Body of pancreas (tissue), 4 donors: Measurements from ENCODE around the gene MAD1L1. TPM values are rescaled to one million over a fixed set of nuclear protein-coding genes. Genes with fewer than 3 reads are reported as not detected.
A peak's percentile ranks its signal among the peaks of the same experiment; 100 is the strongest.

ENCODE experiments used
- ATAC-seq: fragments of 150-250 bp; one replicate; pipeline ENCODE4 v1.9.1; 2016
- DNase-seq, 4 donors: peaks; one replicate each; pipeline ENCODE4 v3.0.0-alpha.2; 2019
- H3K27ac ChIP-seq, 4 donors: fragments of 200-600 bp; sonication (generic); 1 replicate in 3 of 4; 2 replicates in 1 of 4; pipeline versions ENCODE4 v1.5.1 to v1.6.1; 2016 to 2019; ENCODE audit warnings: mild to moderate bottlenecking in 1 of 4, mixed read lengths in 1 of 4, moderate library complexity in 1 of 4
- H3K27me3 ChIP-seq, 2 donors: fragments of 200-600 bp; sonication (generic); one replicate each; pipeline ENCODE4 v1.6.0; 2016; ENCODE audit warnings: mild to moderate bottlenecking in 1 of 2
- H3K36me3 ChIP-seq, 2 donors: fragments of 200-600 bp; sonication (generic); replicated peaks in 1 of 2; 2 replicates each; pipeline ENCODE4 v1.5.1; 2016; ENCODE audit warnings: low read depth in 2 of 2; ENCODE audit not compliant: insufficient read depth in 1 of 2
- H3K4me1 ChIP-seq: fragments of 200-600 bp; sonication (generic); one replicate; pipeline ENCODE4 v1.6.0; 2016
- H3K4me3 ChIP-seq, 2 donors: fragments of 200-600 bp; sonication (generic); 1 replicate in 1 of 2; 2 replicates in 1 of 2; pipeline ENCODE4 v1.5.1; 2016 to 2019
- H3K9me3 ChIP-seq, 3 donors: fragments of 200-600 bp; sonication (generic); 1 replicate in 2 of 3; 2 replicates in 1 of 3; pipeline ENCODE4 v1.5.1; 2016
- POLR2A ChIP-seq, 3 donors: fragments of 450-650 bp; IDR thresholded peaks; one replicate each; pipeline ENCODE4 v1.6.1; 2016; ENCODE audit warnings: antibody characterized with exemption in 3 of 3, mild to moderate bottlenecking in 2 of 3
- WGBS, 2 donors: methylation state at CpG; one replicate each; pipeline ENCODE4 v1.1.5; 2017; 5-methylcytosine and 5-hydroxymethylcytosine counted together
- intact Hi-C: fragments of 100-400 bp; cut with DNase I; formaldehyde crosslinking; loops from one replicate; pipeline ENCODE4 v1.15.1; 2023
- total RNA-seq, 2 donors: library from RNA; depleted of rRNA; stranded (reverse); fragments of >200 nt; gene quantifications; one replicate each; pipeline ENCODE4 v1.1.0, GENCODE V29; 2016
- TF ChIP-seq, protein P1 (sequence below), 7 experiments: fragments of 450-650 bp in 4 of 7; fragments of 200-600 bp in 3 of 7; sonication (generic) in 3 of 7; IDR thresholded peaks; one replicate each; pipeline ENCODE4 v1.5.1; 2016 to 2019; ENCODE audit warnings: antibody characterized with exemption in 7 of 7

MAD1L1 gene
- total RNA-seq, 2 donors from 2014 or later, result 14.0 to 66.9 TPM

GRCh38 chr7:1938788-1939433, 293.8 kb downstream of the MAD1L1 start:
- Histone ChIP-seq H3K4me1 (no peaks in the 10 kb centered on the region), H3K36me3 (no peaks in the 10 kb centered on the region), H3K4me3 (no peak overlapping the region), H3K9me3 (no peaks in the 10 kb centered on the region), H3K27ac (no peak overlapping the region), H3K27me3 (no peaks in the 10 kb centered on the region)
- ATAC-seq (no peak), DNase-seq (peak in 1 of 4 donors; percentile 5)
- WGBS, 2 donors, result 93% methylated on average over 7 to 29 of the region's 39 CpGs
- intact Hi-C loops, result no loop called here
- TF ChIP-seq POLR2A (IDR thresholded peaks at IDR 0.05), result no peak
- TF ChIP-seq, protein P1, sequence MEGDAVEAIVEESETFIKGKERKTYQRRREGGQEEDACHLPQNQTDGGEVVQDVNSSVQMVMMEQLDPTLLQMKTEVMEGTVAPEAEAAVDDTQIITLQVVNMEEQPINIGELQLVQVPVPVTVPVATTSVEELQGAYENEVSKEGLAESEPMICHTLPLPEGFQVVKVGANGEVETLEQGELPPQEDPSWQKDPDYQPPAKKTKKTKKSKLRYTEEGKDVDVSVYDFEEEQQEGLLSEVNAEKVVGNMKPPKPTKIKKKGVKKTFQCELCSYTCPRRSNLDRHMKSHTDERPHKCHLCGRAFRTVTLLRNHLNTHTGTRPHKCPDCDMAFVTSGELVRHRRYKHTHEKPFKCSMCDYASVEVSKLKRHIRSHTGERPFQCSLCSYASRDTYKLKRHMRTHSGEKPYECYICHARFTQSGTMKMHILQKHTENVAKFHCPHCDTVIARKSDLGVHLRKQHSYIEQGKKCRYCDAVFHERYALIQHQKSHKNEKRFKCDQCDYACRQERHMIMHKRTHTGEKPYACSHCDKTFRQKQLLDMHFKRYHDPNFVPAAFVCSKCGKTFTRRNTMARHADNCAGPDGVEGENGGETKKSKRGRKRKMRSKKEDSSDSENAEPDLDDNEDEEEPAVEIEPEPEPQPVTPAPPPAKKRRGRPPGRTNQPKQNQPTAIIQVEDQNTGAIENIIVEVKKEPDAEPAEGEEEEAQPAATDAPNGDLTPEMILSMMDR (IDR thresholded peaks at IDR 0.05), result no peak

DNA sequence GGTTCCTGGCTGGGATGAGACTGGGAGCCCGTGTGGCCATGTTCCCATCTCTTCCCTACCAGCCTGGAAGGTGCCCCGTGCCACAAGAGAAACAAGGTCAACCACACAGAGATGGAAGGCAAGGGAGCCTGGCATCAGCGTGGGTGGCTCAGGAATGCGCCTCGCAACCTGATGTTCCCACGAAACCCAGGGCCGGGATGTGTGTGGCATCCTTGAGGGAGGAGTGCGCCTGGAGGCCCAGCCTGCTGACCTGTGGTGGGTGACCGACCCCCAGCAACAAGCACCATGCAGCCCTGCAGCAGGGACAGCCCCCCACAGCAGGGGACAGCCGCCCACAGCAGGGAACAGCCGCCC, 295.5 kb downstream of the MAD1L1 start:
- Histone ChIP-seq H3K27ac (no peak overlapping the region), H3K27me3 (no peaks in the 10 kb centered on the region), H3K4me1 (no peaks in the 10 kb centered on the region), H3K9me3 (no peaks in the 10 kb centered on the region), H3K4me3 (no peak overlapping the region), H3K36me3 (no peaks in the 10 kb centered on the region)
- DNase-seq (no peak), ATAC-seq (no peak)
- no peak for TF ChIP-seq POLR2A (IDR thresholded peaks at IDR 0.05)
- TF ChIP-seq, protein P1 (IDR thresholded peaks at IDR 0.05), result no peak
- intact Hi-C loops, result no loop called here
- 92 to 94% methylated on average over 9 to 11 of the region's 11 CpGs for WGBS, 2 donors

DNA sequence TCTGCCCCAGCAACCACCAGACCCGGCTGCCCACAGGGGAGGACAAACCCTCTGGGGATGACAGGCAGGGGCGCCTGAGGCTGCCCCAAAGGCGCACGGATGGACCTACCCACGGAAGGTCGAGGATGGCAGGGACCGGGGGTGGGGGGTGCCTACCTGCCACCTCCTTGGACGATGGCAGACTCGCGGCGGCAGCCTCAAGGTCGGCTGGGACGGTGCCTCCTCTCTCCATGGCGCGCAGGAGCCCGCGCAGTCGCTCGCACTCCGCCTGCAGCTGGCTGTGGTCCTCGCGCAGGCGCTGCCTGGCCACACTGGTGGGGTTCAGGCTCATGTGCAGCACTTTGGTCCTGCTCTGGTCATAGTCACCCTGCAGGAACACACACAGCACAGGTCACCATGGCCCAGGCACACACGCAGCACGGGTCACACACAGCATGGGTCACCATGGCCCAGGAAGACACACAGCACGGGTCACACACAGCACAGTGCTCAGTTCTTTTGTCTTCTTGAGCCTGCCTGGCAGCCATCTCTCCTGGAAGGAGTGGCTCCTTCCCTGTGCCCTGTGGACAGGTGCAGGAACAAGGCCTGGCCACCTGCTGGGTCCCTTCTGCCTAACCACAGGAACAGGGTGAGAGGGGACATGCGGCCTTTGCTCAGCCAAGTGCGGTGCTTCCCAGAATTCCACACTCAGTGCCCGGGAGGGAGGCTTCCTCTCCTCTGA, 296.1 kb downstream of the MAD1L1 start:
- Histone ChIP-seq H3K27ac (no peak overlapping the region), H3K4me3 (no peak overlapping the region), H3K9me3 (no peaks in the 10 kb centered on the region), H3K36me3 (no peaks in the 10 kb centered on the region), H3K27me3 (no peaks in the 10 kb centered on the region), H3K4me1 (no peaks in the 10 kb centered on the region)
- intact Hi-C loops, result no loop called here
- 53 to 88% methylated on average over 3 to 29 of the region's 29 CpGs for WGBS, 2 donors
- DNase-seq (no peak), ATAC-seq (no peak)
- no peak for TF ChIP-seq POLR2A (IDR thresholded peaks at IDR 0.05)
- TF ChIP-seq, protein P1 (IDR thresholded peaks at IDR 0.05), result no peak

GRCh38 chr7:1936006-1936310, 296.8 kb downstream of the MAD1L1 start:
- no peak overlapping the region for H3K4me3 ChIP-seq
- 92 to 100% methylated on average over 2 to 8 of the region's 8 CpGs for WGBS, 2 donors
- intact Hi-C loops, result no loop called here
- no peaks in the 10 kb centered on the region for H3K9me3 ChIP-seq
- no peaks in the 10 kb centered on the region for H3K36me3 ChIP-seq
- DNase-seq, result no peak
- no peak for ATAC-seq
- no peak overlapping the region for H3K27ac ChIP-seq
- no peaks in the 10 kb centered on the region for H3K27me3 ChIP-seq
- TF ChIP-seq, protein P1 (IDR thresholded peaks at IDR 0.05), result no peak
- TF ChIP-seq POLR2A (IDR thresholded peaks at IDR 0.05), result no peak
- H3K4me1 ChIP-seq, result no peaks in the 10 kb centered on the region
